ENCODE measurements around the gene RIMBP3B.
"Not testable (repeated sequence)": the region's sequence is repeated elsewhere in the genome, so short reads cannot be mapped to it uniquely, and the experiment has no call there.

Gene RIMBP3B

GRCh38 chr22:21416375-21416774 is 32.8 kb downstream of the RIMBP3B start:
- not testable (repeated sequence) for DNase-seq (ENCODE audit: low read depth)

GRCh38 chr22:21417227-21417746 is 33.7 kb downstream of the RIMBP3B start, which contains the start of gene HIC2:
Gene HIC2, plus strand, starts transcription at chr22:21417371. Its CDS starts 25,461 bp downstream, at chr22:21442832.
- DNase-seq (ENCODE audit: low read depth): not testable (repeated sequence)

- DNase-seq (ENCODE audit: low read depth): not testable (repeated sequence)
Measured at GRCh38 chr22:21417853-21418252, 34.3 kb downstream of the RIMBP3B start.

- not testable (repeated sequence) for DNase-seq (ENCODE audit: low read depth)
Measured at GRCh38 chr22:21418974-21419638, 35.6 kb downstream of the RIMBP3B start.

- DNase-seq (ENCODE audit: low read depth): not testable (repeated sequence)
Measured at GRCh38 chr22:21420180-21420763, 36.7 kb downstream of the RIMBP3B start.

GRCh38 chr22:21424084-21424709 is 40.6 kb downstream of the RIMBP3B start:
- not testable (repeated sequence) for DNase-seq (ENCODE audit: low read depth)

GRCh38 chr22:21434378-21435233 is 51.1 kb downstream of the RIMBP3B start:
- DNase-seq (ENCODE audit: low read depth): not testable (repeated sequence)

- not testable (repeated sequence) for DNase-seq (ENCODE audit: low read depth)
Measured at GRCh38 chr22:21435998-21436810, 52.7 kb downstream of the RIMBP3B start.

- DNase-seq (ENCODE audit: low read depth): not testable (repeated sequence)
Measured at GRCh38 chr22:21438013-21438412, 54.5 kb downstream of the RIMBP3B start.
